ENCODE measurements around the gene STX18.

STX18 gene

DNA sequence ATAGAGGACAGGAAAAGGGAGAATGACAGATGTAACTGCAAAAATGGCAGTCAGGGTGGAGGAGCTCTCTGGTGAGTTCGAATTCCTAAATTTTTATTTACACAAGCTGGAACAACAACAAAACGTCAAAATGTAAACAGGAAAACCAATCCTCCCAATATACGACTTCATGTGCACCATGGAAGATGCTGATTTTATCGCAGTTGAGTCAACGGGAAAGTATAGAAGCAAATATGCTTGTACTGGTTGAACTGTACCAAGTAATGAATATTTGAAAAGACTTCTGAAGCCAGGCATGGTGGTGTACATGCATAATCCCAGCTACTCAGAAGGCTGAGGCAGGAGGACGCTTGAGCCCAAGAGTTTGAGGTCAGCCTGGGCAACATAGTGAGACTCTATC lies 15.4 kb downstream of the STX18 start:
- DNase-seq (ENCODE audit: low read depth): no peak
- no peak overlapping the region for H3K4me3 ChIP-seq (ENCODE audit: control insufficient read depth, low read depth, low read length)
- TF ChIP-seq, protein P1, sequence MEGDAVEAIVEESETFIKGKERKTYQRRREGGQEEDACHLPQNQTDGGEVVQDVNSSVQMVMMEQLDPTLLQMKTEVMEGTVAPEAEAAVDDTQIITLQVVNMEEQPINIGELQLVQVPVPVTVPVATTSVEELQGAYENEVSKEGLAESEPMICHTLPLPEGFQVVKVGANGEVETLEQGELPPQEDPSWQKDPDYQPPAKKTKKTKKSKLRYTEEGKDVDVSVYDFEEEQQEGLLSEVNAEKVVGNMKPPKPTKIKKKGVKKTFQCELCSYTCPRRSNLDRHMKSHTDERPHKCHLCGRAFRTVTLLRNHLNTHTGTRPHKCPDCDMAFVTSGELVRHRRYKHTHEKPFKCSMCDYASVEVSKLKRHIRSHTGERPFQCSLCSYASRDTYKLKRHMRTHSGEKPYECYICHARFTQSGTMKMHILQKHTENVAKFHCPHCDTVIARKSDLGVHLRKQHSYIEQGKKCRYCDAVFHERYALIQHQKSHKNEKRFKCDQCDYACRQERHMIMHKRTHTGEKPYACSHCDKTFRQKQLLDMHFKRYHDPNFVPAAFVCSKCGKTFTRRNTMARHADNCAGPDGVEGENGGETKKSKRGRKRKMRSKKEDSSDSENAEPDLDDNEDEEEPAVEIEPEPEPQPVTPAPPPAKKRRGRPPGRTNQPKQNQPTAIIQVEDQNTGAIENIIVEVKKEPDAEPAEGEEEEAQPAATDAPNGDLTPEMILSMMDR (conservative IDR thresholded peaks at IDR 0.05; ENCODE audit: control insufficient read depth, insufficient read depth, low read depth, low read length): no peak

DNA sequence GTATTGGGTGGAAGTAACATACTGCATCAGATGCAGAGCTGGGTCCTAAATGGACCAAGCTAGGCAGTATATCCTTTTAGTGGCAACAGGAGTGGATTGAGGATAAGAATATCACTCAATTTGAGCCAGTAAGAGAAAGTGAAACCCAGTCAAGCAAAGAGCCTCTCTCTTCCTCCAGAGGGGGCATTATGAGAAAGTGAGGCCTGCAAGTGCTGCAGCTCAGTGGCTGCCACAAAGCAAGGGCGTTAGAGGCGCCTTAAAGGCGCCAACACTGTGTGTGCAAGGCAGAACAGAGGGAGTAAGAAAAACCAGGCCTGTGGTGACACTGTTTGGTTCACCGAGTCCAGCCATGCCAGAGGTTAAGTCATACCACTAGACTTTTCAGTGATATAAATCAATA lies 17.5 kb downstream of the STX18 start:
- no peak for DNase-seq (ENCODE audit: low read depth)
- TF ChIP-seq, protein P1 (conservative IDR thresholded peaks at IDR 0.05; ENCODE audit: control insufficient read depth, insufficient read depth, low read depth, low read length): no peak

DNA sequence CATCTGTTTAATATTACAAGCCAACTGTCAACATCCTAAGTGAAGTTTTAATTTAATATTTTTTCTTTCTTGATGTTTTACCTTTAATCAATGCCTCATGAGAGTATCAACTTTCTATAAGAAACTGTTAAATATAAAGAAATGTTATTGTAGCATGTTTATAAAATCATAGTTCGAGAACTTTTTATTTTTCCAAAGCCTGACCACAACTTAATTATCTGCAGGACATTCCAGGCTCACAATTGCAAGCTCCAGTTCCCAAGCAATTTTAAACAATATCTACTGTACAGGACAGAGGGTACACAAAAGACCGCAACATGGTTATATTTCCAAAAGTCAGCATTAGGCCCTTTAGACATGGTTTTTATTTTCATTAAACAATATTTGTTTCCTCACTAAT lies 20.1 kb downstream of the STX18 start:
- H3K4me3 ChIP-seq (ENCODE audit: control insufficient read depth, low read depth, low read length): no peak overlapping the region
- TF ChIP-seq, protein P1 (conservative IDR thresholded peaks at IDR 0.05; ENCODE audit: control insufficient read depth, insufficient read depth, low read depth, low read length): no peak
- DNase-seq (ENCODE audit: low read depth): no peak

More for the DNA sequence above, 17.5 kb downstream of the STX18 start:
- H3K4me3 ChIP-seq (ENCODE audit: control insufficient read depth, low read depth, low read length): no peak overlapping the region

DNA sequence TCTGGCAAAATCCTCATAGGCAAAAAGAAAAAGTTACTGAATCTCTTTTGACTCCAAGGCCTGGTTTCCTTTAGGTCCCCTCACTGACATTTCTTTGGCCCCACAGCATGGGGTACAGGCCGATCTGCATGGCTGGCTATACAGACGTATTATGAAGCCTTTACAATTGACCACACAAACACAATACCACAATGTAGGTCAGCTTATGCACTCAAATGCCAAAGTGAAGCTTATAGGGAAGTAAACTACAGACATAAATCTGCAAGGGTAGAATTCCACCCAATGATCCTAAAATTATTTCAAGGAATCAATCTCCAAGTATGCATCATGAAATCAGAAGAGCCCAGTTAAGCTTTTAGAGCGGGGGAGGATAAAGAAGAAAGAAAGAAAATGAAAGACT lies 20.7 kb downstream of the STX18 start:
- H3K4me3 ChIP-seq (ENCODE audit: control insufficient read depth, low read depth, low read length): no peak overlapping the region
- TF ChIP-seq, protein P1 (conservative IDR thresholded peaks at IDR 0.05; ENCODE audit: control insufficient read depth, insufficient read depth, low read depth, low read length): no peak
- DNase-seq (ENCODE audit: low read depth): no peak

DNA sequence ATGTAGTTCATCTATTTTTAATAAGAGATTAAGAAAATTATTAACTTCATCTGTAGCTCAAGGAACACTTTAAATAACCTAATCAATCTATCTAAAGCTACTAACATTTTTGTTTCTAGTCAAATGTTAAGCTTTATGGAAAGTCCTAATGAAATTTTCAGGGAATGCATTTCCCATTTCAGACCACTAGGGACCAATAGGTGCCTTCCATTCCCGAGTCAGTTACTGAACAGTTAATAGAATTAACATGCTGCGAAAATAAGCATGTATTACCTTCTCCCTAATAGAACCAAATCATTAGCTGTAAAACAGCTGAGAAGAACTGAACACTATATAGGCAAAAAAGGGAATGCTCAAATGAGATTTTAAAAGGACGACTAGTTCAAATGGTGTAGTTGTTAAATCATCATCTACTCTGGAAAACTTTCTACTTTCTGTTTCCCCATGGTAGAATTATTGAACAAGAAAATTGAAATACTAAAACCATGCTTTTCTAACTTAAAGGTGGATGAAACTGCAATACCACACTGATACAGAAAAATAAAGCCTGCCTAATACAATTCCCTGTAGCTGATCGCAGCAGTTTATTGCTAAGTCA lies 22.5 kb downstream of the STX18 start:
- no peak overlapping the region for H3K4me3 ChIP-seq (ENCODE audit: control insufficient read depth, low read depth, low read length)
- peak; percentile 50 for DNase-seq (ENCODE audit: low read depth)

DNA sequence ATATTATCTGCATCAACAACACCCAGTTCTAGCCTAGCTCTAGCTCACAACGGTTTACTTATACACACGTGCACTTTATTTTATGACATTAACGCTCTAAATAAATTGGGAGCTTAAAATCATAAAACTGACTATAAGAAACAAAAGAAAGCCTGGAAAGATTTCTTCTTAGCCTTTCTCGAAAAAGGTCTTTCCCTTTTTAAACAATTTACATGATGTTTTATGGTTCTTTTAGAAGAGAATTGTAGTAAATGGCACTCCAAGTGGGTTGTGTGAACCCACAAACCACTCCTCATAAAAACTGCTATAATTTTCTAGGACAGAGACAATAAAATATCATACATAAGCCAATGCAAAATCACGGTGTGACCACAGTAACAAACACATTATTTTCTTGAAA lies 23.1 kb downstream of the STX18 start:
- TF ChIP-seq, protein P1 (conservative IDR thresholded peaks at IDR 0.05; ENCODE audit: control insufficient read depth, insufficient read depth, low read depth, low read length): no peak
- DNase-seq (ENCODE audit: low read depth): no peak
- H3K4me3 ChIP-seq (ENCODE audit: control insufficient read depth, low read depth, low read length): no peak overlapping the region

More for the DNA sequence above, 22.5 kb downstream of the STX18 start:
- TF ChIP-seq, protein P1 (conservative IDR thresholded peaks at IDR 0.05; ENCODE audit: control insufficient read depth, insufficient read depth, low read depth, low read length): peak; percentile 84

DNA sequence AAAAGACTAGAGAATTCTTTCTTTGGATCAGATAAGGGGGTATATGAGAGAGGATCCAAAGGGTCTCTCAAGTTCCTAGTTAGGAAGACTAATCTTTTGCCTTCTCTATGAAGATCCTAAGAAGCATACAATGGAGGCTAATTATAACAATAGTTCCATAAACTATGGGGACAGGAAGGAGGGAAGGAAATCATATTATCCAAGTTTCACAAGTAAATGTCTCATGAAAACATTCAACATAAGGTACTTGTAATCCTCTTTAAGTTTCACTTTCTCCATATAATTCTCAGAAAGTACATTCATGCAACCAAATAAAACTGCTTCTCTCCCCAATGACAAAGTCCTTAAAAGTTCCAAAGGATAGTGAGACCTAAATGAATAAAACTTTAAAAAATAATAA lies 27.1 kb downstream of the STX18 start:
- TF ChIP-seq, protein P1 (conservative IDR thresholded peaks at IDR 0.05; ENCODE audit: control insufficient read depth, insufficient read depth, low read depth, low read length): no peak
- no peak overlapping the region for H3K4me3 ChIP-seq (ENCODE audit: control insufficient read depth, low read depth, low read length)
- no peak for DNase-seq (ENCODE audit: low read depth)
